DMS153 treated with DMSO at 0.1 percent for 48 hours (cell line): ENCODE data around the gene ATP1A4.

ENCODE experiments used
- DNase-seq: peaks from one replicate; lab custom pipeline; 2025; ENCODE audit not compliant: unreplicated experiment; lab: John Stamatoyannopoulos, UW

The ATP1A4 gene

GRCh38 chr1:160204526-160205241 is 53.3 kb downstream of the ATP1A4 start:
- peak; percentile 40 for DNase-seq

- DNase-seq = peak; percentile 54
Observed at GRCh38 chr1:160205242-160206035, 54.0 kb downstream of the ATP1A4 start, which contains the start of gene PEA15. Gene PEA15, plus strand, starts transcription at chr1:160205384. Its CDS starts 6,161 bp downstream, at chr1:160211545.

- no peak for DNase-seq
Observed at GRCh38 chr1:160206036-160206389, 54.6 kb downstream of the ATP1A4 start.

GRCh38 chr1:160206421-160207117 is 55.2 kb downstream of the ATP1A4 start:
- no peak for DNase-seq

GRCh38 chr1:160207118-160207650 is 55.8 kb downstream of the ATP1A4 start:
- DNase-seq = no peak

- DNase-seq = no peak
Observed at GRCh38 chr1:160207771-160208556, 56.6 kb downstream of the ATP1A4 start.

- DNase-seq = no peak
Observed at GRCh38 chr1:160208557-160209320, 57.3 kb downstream of the ATP1A4 start.

GRCh38 chr1:160209321-160210046 is 58.1 kb downstream of the ATP1A4 start:
- no peak for DNase-seq

- no peak for DNase-seq
Observed at GRCh38 chr1:160210561-160210960, 59.2 kb downstream of the ATP1A4 start.

GRCh38 chr1:160211046-160211790 is 59.8 kb downstream of the ATP1A4 start:
- no peak for DNase-seq

GRCh38 chr1:160214481-160215140 is 63.2 kb downstream of the ATP1A4 start:
- no peak for DNase-seq

GRCh38 chr1:160216301-160216700 is 64.9 kb downstream of the ATP1A4 start:
- DNase-seq = no peak

- peak; percentile 36 for DNase-seq
Observed at GRCh38 chr1:160217481-160218051, 66.2 kb downstream of the ATP1A4 start.

- peak; percentile 17 for DNase-seq
Observed at GRCh38 chr1:160219062-160219929, 67.9 kb downstream of the ATP1A4 start.

- DNase-seq = no peak
Observed at GRCh38 chr1:160220301-160220700, 68.9 kb downstream of the ATP1A4 start.

GRCh38 chr1:160221089-160221488 is 69.7 kb downstream of the ATP1A4 start:
- no peak for DNase-seq

- DNase-seq = no peak
Observed at GRCh38 chr1:160222546-160222945, 71.1 kb downstream of the ATP1A4 start.
